DND-41 (cell line): ENCODE measurements around the gene GMEB2.

Experiments
- ATAC-seq: fragments of 200-7000 bp; cut with Tn5 transposase; 3 replicates; pipeline ENCODE4 v1.9.1; 2021; ENCODE audit warnings: low read depth; ENCODE audit not compliant: insufficient read depth
- DNase-seq: peaks from one replicate; pipeline ENCODE4 v3.0.0-alpha.2; 2020
- H2AFZ ChIP-seq: 2 replicates; pipeline ENCODE4 v1.6.0; 2012; ENCODE audit warnings: low read depth, low read length
- H3K27ac ChIP-seq: 2 replicates; pipeline ENCODE4 v1.5.1; 2012; ENCODE audit warnings: low read length, inconsistent platforms
- H3K27me3 ChIP-seq: fragments of 200-600 bp; sonication (generic); 2 replicates; pipeline ENCODE4 v1.6.0; 2012; ENCODE audit warnings: low read length, mild to moderate bottlenecking, inconsistent platforms; ENCODE audit not compliant: insufficient read depth, poor library complexity
- H3K36me3 ChIP-seq: 2 replicates; pipeline ENCODE4 v1.5.1; 2012; ENCODE audit warnings: low read length, inconsistent platforms; ENCODE audit not compliant: insufficient read depth
- H3K4me1 ChIP-seq: 2 replicates; pipeline ENCODE4 v1.5.1; 2012; ENCODE audit warnings: mild to moderate bottlenecking, low read length; ENCODE audit not compliant: insufficient read depth
- H3K4me2 ChIP-seq: 2 replicates; pipeline ENCODE4 v1.6.0; 2012; ENCODE audit warnings: mild to moderate bottlenecking, moderate library complexity, low read length, inconsistent platforms; ENCODE audit not compliant: insufficient read depth
- H3K4me3 ChIP-seq, 2 experiments: fragments of 200-600 bp in 1 of 2; shearing (Covaris generic) in 1 of 2; 2 replicates each; pipeline ENCODE4 v1.5.1; 2012 to 2016; ENCODE audit warnings: inconsistent platforms in 2 of 2, low read length in 2 of 2, mild to moderate bottlenecking in 2 of 2, low read depth in 1 of 2, moderate library complexity in 1 of 2
- H3K79me2 ChIP-seq: 2 replicates; pipeline ENCODE4 v1.6.0; 2012; ENCODE audit warnings: low read length, inconsistent platforms; ENCODE audit not compliant: insufficient read depth
- H3K9ac ChIP-seq: 2 replicates; pipeline ENCODE4 v1.6.0; 2012; ENCODE audit warnings: low read depth, mild to moderate bottlenecking, inconsistent platforms, low read length, moderate library complexity
- H3K9me3 ChIP-seq: 2 replicates; pipeline ENCODE4 v1.5.1; 2012; ENCODE audit warnings: low read length, moderate library complexity, mild to moderate bottlenecking, inconsistent platforms; ENCODE audit not compliant: insufficient read depth, severe bottlenecking
- H4K20me1 ChIP-seq: 2 replicates; pipeline ENCODE4 v1.6.0; 2012; ENCODE audit warnings: low read length; ENCODE audit not compliant: insufficient read depth
- CTCF ChIP-seq: IDR thresholded peaks from 2 replicates; pipeline ENCODE4 v1.5.1; 2012; ENCODE audit warnings: borderline replicate concordance, low read length, moderate library complexity, mild to moderate bottlenecking; ENCODE audit not compliant: poor library complexity, severe bottlenecking; ENCODE audit errors: extremely low read depth
- EZH2 ChIP-seq: IDR thresholded peaks from 3 replicates; pipeline ENCODE4 v1.6.1; 2012; ENCODE audit warnings: borderline replicate concordance, low read depth, mild to moderate bottlenecking, moderate library complexity, low read length, inconsistent platforms; ENCODE audit not compliant: severe bottlenecking

The GMEB2 gene

GRCh38 chr20:63579017-63579694, 47.7 kb downstream of the GMEB2 start:
- no peaks in the 10 kb centered on the region for H3K36me3 ChIP-seq
- DNase-seq: no peak
- no peak overlapping the region for H3K27ac ChIP-seq
- H3K4me1 ChIP-seq: peaks cover 6% of the 10 kb centered on the region
- no peak overlapping the region for H3K4me3 ChIP-seq
- peaks cover 4% of the 10 kb centered on the region; the same call in 1 of the 2 replicates for H4K20me1 ChIP-seq
- H2AFZ ChIP-seq: no peak overlapping the region
- H3K79me2 ChIP-seq: no peaks in the 10 kb centered on the region
- no peak overlapping the region for H3K9ac ChIP-seq
- TF ChIP-seq EZH2: no peak
- no peak for TF ChIP-seq CTCF
- H3K27me3 ChIP-seq: no peaks in the 10 kb centered on the region
- H3K9me3 ChIP-seq: no peaks in the 10 kb centered on the region
- no peak for ATAC-seq
- H3K4me2 ChIP-seq: no peak overlapping the region

- H3K4me3 ChIP-seq: no peak overlapping the region
- TF ChIP-seq CTCF: peak; percentile 50
- TF ChIP-seq EZH2: no peak
- H4K20me1 ChIP-seq: peaks cover 5% of the 10 kb centered on the region; the same call in 1 of the 2 replicates
- DNase-seq (peak; percentile 27), ATAC-seq (no peak)
- no peak overlapping the region for H3K4me2 ChIP-seq
- no peak overlapping the region for H3K27ac ChIP-seq
- H3K79me2 ChIP-seq: no peaks in the 10 kb centered on the region; the same call in 1 of the 2 replicates
- no peaks in the 10 kb centered on the region for H3K36me3 ChIP-seq
- peaks cover 11% of the 10 kb centered on the region for H3K4me1 ChIP-seq
- H3K9me3 ChIP-seq: no peaks in the 10 kb centered on the region
- H3K27me3 ChIP-seq: no peaks in the 10 kb centered on the region
- H3K9ac ChIP-seq: no peak overlapping the region
- no peak overlapping the region for H2AFZ ChIP-seq
These were observed 48.5 kb downstream of the GMEB2 start for GRCh38 chr20:63578224-63579016.

- Histone ChIP-seq H3K27ac (no peak overlapping the region), H3K79me2 (no peaks in the 10 kb centered on the region; the same call in 1 of the 2 replicates), H3K36me3 (no peaks in the 10 kb centered on the region), H3K4me2 (no peak overlapping the region), H3K27me3 (no peaks in the 10 kb centered on the region), H2AFZ (no peak overlapping the region), H4K20me1 (peaks cover 9% of the 10 kb centered on the region; the same call in 1 of the 2 replicates), H3K4me1 (peaks cover 16% of the 10 kb centered on the region), H3K9ac (no peak overlapping the region), H3K4me3 (no peak overlapping the region), H3K9me3 (no peaks in the 10 kb centered on the region)
- TF ChIP-seq CTCF: no peak
- TF ChIP-seq EZH2: no peak
- ATAC-seq (no peak), DNase-seq (no peak)
These were observed 49.5 kb downstream of the GMEB2 start for GRCh38 chr20:63577317-63577894.
